Epithelial cell of esophagus (primary cell): ENCODE measurements around the gene PTPRO.

ENCODE experiments used
- DNase-seq: peaks from one replicate; pipeline ENCODE4 v3.0.0; 2010; ENCODE audit warnings: low read depth
- H3K4me3 ChIP-seq: 2 replicates; pipeline ENCODE4 v1.5.1; 2011; ENCODE audit warnings: mild to moderate bottlenecking, low read length, control low read depth
- TF ChIP-seq, protein P1 (sequence below): IDR thresholded peaks from 2 replicates; pipeline ENCODE4 v1.5.1; 2011; ENCODE audit warnings: low read depth, mild to moderate bottlenecking, low read length, control low read depth, inconsistent platforms; ENCODE audit not compliant: insufficient read depth; ENCODE audit errors: missing control alignments

PTPRO gene

DNA sequence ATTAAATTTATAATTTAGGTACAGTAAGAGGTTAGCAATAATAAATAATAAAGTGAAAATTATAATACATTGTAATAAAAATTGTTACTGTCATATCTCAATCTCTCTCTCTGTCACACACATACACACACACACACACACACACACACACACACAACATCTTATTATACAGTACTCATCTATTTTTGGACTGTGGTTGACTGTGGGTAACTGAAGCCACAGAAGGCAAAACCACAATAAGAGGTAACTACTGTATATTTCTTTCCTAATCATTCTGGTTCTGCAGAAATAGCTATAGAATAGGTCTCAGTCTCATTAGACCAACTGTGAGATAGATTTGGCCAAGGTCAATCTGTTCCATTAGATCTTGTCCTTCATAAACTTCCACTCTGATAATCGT is 33.1 kb upstream of the PTPRO start:
- TF ChIP-seq, protein P1, sequence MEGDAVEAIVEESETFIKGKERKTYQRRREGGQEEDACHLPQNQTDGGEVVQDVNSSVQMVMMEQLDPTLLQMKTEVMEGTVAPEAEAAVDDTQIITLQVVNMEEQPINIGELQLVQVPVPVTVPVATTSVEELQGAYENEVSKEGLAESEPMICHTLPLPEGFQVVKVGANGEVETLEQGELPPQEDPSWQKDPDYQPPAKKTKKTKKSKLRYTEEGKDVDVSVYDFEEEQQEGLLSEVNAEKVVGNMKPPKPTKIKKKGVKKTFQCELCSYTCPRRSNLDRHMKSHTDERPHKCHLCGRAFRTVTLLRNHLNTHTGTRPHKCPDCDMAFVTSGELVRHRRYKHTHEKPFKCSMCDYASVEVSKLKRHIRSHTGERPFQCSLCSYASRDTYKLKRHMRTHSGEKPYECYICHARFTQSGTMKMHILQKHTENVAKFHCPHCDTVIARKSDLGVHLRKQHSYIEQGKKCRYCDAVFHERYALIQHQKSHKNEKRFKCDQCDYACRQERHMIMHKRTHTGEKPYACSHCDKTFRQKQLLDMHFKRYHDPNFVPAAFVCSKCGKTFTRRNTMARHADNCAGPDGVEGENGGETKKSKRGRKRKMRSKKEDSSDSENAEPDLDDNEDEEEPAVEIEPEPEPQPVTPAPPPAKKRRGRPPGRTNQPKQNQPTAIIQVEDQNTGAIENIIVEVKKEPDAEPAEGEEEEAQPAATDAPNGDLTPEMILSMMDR, result no peak
- no peak overlapping the region for H3K4me3 ChIP-seq
- no peak for DNase-seq

DNA sequence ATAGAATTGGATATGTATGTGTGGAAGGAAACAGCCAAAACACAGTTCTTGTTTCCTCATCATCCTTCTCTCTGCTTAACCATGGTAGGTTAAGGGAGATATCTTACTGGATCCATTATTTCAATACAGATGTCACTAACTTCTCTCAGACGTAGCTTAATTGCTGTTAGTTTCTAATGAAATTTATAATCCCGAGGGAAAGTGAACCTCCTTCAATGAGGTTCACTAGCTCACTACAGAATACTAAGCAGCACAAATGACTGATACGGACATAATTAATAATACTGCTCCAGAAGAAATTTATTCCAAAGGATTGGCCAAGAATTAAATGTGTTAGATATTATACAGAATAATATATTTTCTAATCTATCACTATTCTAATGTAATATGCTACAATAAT is 28.6 kb upstream of the PTPRO start:
- H3K4me3 ChIP-seq, result no peak overlapping the region
- TF ChIP-seq, protein P1, result no peak
- DNase-seq, result no peak

DNA sequence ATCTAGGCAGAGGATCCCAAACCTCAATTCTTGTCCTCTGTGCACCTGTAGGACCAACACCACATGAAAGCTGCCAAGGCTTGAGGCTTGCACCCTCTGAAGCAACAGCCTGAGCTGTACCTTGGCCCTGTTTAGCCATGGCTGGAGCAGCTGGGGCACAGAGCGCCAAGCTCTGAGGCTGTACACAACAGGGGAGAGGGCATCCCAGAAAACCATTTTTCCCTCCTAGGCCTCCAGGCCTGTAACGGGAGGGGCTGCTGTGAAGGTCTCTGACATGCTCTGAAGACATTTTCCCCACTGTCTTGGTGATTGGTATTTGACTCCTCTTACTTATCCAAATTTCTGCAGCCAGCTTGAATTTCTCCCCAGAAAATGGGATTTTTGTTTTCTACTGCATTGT is 22.4 kb upstream of the PTPRO start:
- TF ChIP-seq, protein P1, result no peak
- no peak overlapping the region for H3K4me3 ChIP-seq
- no peak for DNase-seq

DNA sequence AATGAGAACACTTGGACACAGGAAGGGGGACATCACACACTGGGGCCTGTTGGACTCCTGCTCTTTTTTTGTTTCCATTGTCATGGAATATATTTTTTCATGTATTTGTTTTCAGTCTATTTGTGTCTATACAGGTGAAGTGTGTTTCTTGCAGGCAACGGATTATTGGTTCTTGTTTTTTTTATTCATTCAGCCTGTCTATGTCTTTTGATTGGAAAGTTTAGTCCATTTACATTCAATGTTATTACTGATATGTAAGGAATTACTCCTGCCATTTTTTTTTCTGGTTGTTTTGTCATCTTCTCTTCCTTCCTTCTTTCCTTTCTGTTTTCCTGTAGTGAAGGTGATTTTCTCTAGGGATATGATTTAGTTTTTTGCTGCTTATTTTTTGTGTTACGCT is 18.0 kb upstream of the PTPRO start:
- no peak overlapping the region for H3K4me3 ChIP-seq
- TF ChIP-seq, protein P1, result no peak
- DNase-seq, result no peak

DNA sequence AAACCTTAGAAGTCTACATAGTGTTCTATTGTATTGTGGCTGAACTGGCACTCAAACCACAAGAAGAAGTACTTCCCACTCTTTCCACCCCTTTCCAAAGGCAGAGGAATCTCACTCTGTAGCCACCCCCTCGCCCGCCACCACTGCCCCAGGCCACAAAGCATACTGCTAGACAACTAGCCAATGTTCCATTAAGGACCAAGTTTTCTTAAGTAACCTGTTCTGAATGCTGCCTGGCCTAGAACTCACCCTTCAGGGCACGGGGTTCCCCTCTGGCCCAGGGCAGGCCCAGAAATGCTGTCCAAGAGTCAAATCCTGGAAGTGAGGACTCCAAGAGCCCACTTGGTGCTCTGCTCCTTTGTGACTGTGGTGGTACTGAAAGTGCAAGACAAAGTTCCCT is 15.7 kb upstream of the PTPRO start:
- no peak overlapping the region for H3K4me3 ChIP-seq
- DNase-seq, result no peak
- TF ChIP-seq, protein P1, result no peak

DNA sequence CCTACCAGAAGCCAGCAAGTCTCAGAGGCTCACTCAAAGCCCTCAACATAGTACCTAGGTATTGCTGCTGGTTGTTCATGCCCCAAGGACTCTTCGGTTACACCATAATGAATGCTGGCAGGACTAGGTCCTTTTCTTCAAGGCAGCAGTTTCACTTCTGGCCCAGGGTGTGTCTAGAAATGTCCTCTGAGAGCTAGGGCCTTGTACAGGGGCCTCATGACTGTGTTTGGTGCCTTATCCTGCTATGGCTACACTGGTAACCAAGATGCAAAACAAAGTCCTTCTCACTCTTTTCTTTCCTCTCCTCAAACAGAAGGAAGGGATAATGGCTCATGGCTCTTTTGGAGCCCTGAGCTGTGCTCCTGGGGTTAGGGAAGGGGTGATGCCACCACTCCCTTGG is 15.2 kb upstream of the PTPRO start:
- DNase-seq, result no peak
- TF ChIP-seq, protein P1, result no peak
- H3K4me3 ChIP-seq, result no peak overlapping the region

DNA sequence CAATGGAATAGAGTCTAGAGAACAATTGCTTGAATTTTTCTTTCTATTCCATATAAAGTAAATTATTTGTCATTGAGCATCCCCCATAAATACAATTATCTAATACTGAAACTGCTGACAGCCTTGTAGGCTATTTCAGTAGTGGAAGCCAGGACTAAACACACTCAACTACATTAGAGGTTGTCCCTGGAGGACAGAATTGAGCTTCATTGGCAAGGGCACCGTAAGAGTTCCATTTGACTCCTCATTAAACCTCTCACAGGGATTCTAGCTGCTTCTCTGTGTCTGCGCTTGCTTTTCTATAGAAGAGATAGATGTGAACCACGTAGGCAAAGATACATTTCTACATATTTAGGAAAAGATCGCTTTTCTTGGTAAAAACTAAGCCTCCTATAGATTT is 3.5 kb upstream of the PTPRO start:
- TF ChIP-seq, protein P1, result no peak
- DNase-seq, result no peak
- no peak overlapping the region for H3K4me3 ChIP-seq
